Ramos (cell line): ENCODE data around the gene KDM4C.
"Not testable (repeated sequence)": the region's sequence is repeated elsewhere in the genome, so short reads cannot be mapped to it uniquely, and the experiment has no call there.

ENCODE experiments used
- in situ Hi-C: fragments of 300-500 bp; cut with MboI; formaldehyde crosslinking; loops from one replicate; pipeline ENCODE4 v1.14.3; 2022; ENCODE audit warnings: low sequenced_read_pairs; ENCODE audit not compliant: unreplicated experiment

Gene KDM4C

GRCh38 chr9:7174301-7174700, 416.5 kb downstream of the KDM4C start:
- in situ Hi-C loops, result no loop called here

GRCh38 chr9:7174884-7175283, 417.1 kb downstream of the KDM4C start:
- in situ Hi-C loops, result no loop called here

DNA sequence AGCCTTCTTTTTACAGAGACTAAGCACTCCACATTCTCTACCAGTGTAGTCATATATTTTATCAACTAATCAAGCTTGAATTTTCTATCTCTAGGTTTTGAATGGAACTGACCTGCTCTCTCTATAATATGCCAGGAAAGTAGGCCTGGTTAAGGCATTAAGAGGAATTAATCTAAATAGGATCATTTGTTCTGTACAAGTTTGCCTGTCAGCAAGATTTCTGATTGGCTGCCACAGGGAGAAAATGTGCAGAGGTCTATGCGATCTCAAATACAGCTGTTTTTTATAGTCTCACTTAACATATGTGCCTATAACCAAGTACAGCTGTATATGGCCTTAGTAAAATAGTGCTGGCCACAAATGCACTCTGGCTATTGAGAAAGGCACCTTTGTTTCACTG, 418.8 kb downstream of the KDM4C start:
- in situ Hi-C loops, result no loop called here

DNA sequence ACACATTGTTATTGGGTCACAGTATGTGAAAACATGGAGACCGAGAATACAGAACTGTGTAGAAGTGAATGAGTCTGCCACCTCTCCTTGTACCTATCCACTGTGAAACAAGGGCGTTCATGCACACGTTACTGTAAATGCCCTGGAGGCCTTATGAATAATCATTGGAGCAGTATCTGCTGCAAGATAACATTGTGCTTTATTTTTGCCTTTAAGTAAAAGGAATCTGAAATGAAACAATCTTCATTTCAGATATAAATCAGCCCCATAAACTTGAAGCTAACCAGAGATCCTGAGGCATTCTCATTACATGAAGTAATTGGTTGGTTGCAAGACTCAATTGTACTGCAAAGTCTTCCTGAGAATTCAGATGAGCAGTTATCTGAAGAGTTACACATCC, 419.6 kb downstream of the KDM4C start:
- in situ Hi-C loops, result no loop called here

DNA sequence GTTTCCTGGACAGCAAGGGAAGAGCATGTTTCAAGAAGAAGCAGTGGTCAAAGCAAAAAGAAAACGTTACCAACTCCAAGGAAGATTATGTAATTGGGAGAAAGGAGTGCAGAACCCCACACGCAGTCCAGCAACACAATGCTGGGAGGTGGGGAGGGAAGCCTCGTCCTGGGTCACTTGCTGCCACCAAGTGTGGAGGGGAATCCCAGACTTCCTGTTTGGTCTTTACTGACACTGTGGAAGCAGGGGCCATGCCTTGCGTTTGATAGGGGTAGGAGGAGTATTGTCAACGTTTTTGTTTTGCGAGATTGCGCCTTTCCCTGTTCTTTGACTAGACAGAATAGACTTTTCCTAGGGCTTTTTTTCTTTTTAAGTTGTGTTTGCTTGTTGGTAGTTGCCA, 421.0 kb downstream of the KDM4C start:
- in situ Hi-C loops, result no loop called here

DNA sequence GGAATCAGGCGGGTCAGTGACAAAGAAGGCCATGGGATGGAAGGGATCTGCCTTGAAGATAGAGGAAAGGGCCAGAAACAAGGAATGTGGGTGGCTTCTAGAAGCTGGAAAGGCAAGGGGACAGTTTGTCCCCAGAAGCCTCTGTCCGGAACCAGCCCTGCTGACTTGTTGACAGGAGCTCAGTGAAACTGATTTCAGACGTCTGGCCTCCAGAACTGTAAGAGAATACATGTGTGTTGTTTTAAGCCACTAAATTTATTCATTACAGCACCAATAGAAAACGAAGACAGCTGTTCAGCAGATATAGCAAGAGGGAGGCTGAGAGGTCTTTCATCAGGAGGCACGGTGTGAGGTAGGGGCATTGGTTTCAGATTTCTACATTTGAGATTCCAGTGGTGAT, 422.5 kb downstream of the KDM4C start:
- in situ Hi-C loops, result no loop called here

DNA sequence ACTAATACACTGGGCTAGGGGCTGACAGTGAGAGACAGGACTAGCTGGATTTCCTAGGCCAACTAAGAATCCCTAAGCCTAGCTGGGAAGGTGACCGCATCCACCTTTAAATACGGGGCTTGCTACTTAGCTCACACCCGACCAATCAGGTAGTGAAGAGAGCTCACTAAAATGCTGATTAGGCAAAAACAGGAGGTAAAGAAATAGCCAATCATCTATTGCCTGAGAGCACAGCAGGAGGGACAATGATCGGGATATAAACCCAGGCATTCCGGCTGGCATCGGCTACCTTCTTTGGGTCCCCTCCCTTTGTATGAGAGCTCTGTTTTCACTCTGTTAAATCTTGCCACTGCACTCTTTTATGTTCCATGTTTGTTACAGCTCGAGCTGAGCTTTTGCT, 425.4 kb downstream of the KDM4C start:
- in situ Hi-C loops, result not testable (repeated sequence)

GRCh38 chr9:7185612-7186011, 427.8 kb downstream of the KDM4C start:
- in situ Hi-C loops, result no loop called here

DNA sequence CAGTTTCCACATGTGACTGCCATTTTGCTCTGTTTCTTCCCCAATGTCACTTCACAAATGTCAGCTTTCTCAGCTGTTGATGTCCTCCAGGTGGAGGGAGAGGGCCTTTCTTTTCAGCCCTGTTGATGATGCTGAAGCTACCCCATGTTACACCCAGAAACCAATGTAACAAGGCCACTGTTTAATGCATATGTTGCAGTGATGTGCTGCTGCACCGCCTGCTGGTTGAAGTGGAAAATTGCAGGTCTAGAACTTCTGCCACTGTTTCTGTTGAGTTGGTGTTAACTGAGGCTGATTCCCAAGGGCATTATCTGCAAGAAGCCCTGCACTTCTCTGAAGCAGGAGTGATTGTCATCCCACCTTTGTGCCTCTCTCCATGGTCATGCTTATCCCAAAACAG, 428.4 kb downstream of the KDM4C start:
- in situ Hi-C loops, result no loop called here

GRCh38 chr9:7192266-7192665, 434.5 kb downstream of the KDM4C start:
- in situ Hi-C loops, result no loop called here

GRCh38 chr9:7195526-7195925, 437.8 kb downstream of the KDM4C start:
- in situ Hi-C loops, result no loop called here

DNA sequence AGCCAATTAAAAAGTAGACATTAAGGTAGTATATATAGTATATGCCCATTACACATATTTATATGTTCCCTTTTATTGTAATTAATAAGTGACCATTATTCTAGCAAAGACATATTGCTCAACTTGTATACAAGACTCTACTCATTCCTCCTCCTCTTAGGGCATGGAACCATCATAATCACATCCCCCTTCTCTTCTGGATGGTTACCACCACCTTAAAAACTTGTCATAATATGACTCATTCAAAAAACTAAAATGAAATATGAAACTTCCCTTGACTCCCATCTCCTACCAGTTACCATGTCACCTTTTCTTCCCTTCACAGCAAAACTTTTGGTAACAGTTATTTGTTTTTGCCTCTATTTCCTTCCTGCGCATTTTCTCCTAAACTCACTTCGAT, 438.7 kb downstream of the KDM4C start:
- in situ Hi-C loops, result no loop called here

DNA sequence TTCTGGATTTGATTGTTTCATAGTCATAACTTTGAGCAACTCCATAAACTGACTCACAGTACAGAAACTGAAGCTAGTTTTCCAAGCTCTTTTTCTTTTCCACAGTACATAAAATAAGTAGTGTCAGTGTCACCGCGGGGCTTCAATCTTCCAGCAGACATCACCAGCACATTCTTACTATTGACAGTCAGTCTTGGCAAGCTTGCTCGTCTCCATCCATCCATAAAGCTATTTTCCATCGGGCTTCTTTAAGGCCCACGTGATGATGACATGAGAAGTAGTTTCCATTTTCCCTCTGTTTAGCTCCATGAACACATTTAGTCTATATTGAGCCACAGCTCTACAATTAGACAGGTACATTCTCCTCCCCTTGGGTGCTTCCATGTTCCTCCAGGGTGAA, 443.4 kb downstream of the KDM4C start:
- in situ Hi-C loops, result no loop called here

- in situ Hi-C loops, result no loop called here
These were observed 448.0 kb downstream of the KDM4C start for GRCh38 chr9:7205806-7206205.

DNA sequence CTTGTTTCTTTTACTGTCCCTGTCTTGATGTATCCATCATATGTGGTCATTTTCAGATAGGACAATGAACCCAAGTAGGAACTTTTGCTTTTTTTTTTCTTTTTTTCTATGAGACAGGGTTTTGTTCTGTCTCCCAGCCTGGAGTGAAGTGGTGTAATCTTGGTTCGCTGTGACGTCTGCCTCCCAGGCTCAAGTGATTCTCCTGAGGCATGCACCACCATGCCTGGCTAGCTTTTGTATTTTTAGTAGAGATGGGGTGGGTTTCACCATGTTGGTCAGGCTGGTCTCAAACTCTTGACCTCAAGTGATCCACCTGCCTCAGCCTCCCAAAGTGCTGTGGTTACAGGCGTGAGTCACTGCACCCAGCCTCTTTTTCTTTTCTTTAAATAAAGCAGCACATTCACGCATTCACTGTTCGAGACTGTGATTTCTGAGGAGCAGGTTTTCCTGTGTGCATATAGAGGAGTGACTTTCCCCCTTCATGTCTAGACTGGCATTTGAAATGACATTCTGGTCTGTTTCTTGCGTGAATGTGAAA, 448.5 kb downstream of the KDM4C start:
- in situ Hi-C loops, result no loop called here

DNA sequence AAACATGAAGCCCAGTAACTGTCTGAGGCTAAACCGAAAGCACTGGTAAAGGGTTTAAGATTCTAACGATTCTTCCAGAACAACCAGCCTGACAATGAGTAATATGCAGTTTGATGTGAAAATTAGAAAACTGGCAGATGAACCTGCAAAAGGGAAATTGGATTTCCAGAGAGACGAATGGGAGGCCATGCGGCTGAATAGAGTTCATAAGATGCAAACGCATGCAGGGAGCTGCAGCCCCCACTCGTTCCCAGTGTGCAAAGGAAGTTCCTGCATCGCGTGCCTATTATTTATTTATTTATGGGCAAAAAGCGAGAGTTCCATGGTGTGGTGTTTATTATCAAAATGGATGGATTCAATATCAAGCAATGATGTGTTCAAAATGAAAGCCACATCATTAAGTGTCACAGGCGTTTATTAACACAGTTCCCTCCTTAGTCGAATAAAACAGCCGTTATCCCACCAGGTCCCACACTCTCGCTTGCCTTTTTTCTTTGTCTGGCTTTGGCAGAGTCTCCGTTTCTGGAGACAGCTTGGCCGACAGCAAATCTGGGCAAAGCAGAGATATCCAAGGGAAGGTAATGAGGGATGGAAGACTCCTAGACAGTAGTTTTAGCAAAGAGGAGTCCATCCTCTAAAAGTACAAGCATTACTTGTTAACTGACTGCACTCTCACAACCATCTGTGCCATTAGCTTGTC, 451.4 kb downstream of the KDM4C start:
- in situ Hi-C loops, result no loop called here

DNA sequence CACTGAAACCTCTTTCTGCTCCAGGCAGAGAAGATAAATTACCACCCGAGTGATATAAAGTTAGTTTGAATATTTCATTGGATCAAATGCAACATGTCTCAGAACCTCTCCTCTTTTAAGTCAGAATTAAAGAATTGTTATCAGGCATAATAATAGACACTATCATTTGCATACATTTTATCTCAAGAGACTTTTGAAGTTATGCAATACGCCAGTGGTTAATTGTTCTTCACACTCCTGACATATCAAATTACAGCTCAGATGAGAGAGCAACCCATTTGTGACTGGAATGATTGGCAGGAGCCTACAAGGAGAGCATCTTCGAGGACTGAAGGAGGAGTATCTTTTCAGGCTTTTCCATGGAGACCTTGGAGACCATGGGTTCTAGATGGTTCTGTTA, 452.2 kb downstream of the KDM4C start:
- in situ Hi-C loops, result no loop called here

DNA sequence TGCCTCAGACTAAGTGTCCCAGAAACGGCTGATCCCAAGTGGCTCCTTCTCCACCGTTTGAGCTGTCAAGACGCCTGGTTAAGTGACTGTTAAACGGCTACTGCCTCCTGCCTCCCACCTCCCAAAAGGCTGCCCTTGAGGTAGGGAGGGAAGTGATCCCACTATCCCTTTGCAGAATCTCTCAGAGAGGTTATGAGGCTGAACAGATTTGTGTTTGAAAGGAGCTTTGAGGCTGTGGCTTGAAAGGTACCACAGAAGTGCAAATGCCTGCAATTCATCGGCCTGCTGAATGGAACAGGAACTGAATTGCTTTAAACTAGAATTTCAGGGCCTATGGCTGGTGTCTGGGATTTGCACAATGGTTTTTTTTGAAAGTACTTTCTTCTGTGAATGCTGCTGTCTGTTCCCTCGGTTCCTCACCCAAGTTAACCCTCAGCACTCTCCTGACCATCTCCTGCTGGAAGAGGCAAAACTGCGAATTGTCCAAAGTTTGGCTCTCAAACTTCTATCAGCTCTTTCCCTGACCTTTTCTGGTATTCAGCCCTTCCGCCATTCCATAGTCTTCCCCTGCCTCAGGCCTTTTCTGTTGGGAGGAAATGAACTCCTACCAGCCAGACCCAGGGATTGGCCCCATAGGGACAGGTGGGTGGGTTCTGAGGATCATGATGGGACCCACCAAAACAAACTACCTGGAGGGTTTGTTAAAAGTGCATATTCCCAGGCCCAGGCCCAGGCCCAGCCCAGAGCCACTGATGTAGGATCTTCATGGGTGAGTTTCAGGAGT, 453.3 kb downstream of the KDM4C start:
- in situ Hi-C loops, result no loop called here

- in situ Hi-C loops, result no loop called here
These were observed 453.9 kb downstream of the KDM4C start for GRCh38 chr9:7211657-7212056.

- in situ Hi-C loops, result no loop called here
These were observed 454.3 kb downstream of the KDM4C start for GRCh38 chr9:7212101-7212500.

GRCh38 chr9:7216004-7216841, 458.4 kb downstream of the KDM4C start:
- in situ Hi-C loops, result no loop called here
